Smooth muscle cell (in vitro differentiated cells): Measurements from ENCODE around the gene PCBP2. TPM values are rescaled to one million over a fixed set of nuclear protein-coding genes. Genes with fewer than 3 reads are reported as not detected.
"Not testable (repeated sequence)": the region's sequence is repeated elsewhere in the genome, so short reads cannot be mapped to it uniquely, and the experiment has no call there.

Experiments used
- DNase-seq: peaks from one replicate; lab custom pipeline; 2025; ENCODE audit not compliant: unreplicated experiment; lab: John Stamatoyannopoulos, UW
- H2AFZ ChIP-seq: fragments of 200-600 bp; sonication (generic); 2 replicates; pipeline ENCODE4 v1.6.0; 2016; ENCODE audit warnings: antibody characterized with exemption, low read depth, mild to moderate bottlenecking
- H3F3A ChIP-seq: fragments of 200-600 bp; sonication (generic); 2 replicates; pipeline ENCODE4 v1.6.0; 2017; ENCODE audit warnings: antibody characterized with exemption, low read depth
- H3K27ac ChIP-seq: fragments of 200-600 bp; sonication (generic); 2 replicates; pipeline ENCODE4 v1.5.1; 2016; ENCODE audit warnings: low read depth, mild to moderate bottlenecking
- H3K27me3 ChIP-seq: fragments of 200-600 bp; sonication (generic); 2 replicates; pipeline ENCODE4 v1.6.1; 2016; ENCODE audit warnings: low read depth, mild to moderate bottlenecking
- H3K36me3 ChIP-seq: fragments of 200-600 bp; sonication (generic); 2 replicates; pipeline ENCODE4 v1.5.1; 2016; ENCODE audit warnings: low read depth
- H3K4me1 ChIP-seq: fragments of 200-600 bp; sonication (generic); 2 replicates; pipeline ENCODE4 v1.5.1; 2016; ENCODE audit warnings: low read depth
- H3K4me2 ChIP-seq: fragments of 200-600 bp; sonication (generic); 2 replicates; pipeline ENCODE4 v1.6.0; 2016; ENCODE audit warnings: mild to moderate bottlenecking
- H3K4me3 ChIP-seq: fragments of 200-600 bp; sonication (generic); 2 replicates; pipeline ENCODE4 v1.5.1; 2016; ENCODE audit warnings: mild to moderate bottlenecking
- H3K79me2 ChIP-seq: fragments of 200-600 bp; sonication (generic); 2 replicates; pipeline ENCODE4 v1.6.0; 2016; ENCODE audit warnings: low read depth, mild to moderate bottlenecking
- H3K9ac ChIP-seq: fragments of 200-600 bp; sonication (generic); 2 replicates; pipeline ENCODE4 v1.6.0; 2016; ENCODE audit warnings: low read depth
- H3K9me3 ChIP-seq: fragments of 200-600 bp; sonication (generic); replicated peaks from 2 replicates; pipeline ENCODE4 v1.5.1; 2016; ENCODE audit warnings: low read depth
- H4K20me1 ChIP-seq: fragments of 200-600 bp; sonication (generic); 2 replicates; pipeline ENCODE4 v1.6.0; 2016; ENCODE audit warnings: low read depth
- WGBS: methylation state at CpG from one replicate; pipeline ENCODE4 v1.1.7; 2016; ENCODE audit warnings: low lambda C conversion rate; 5-methylcytosine and 5-hydroxymethylcytosine counted together
- polyA plus RNA-seq: library from polyadenylated mRNA; unstranded; fragments of >200 nt; fragmentation: Nextera tagmentation; extraction: Ambion mirVana; gene quantifications from 2 replicates; pipeline ENCODE4 v1.2.1, GENCODE V29; 2016
- total RNA-seq: library from RNA; depleted of rRNA; stranded (reverse); fragments of >200 nt; gene quantifications from 2 replicates; pipeline ENCODE4 v1.2.3, GENCODE V29; 2014
- TF ChIP-seq, protein P1 (sequence below): fragments of 200-600 bp; sonication (generic); IDR thresholded peaks from 2 replicates; pipeline ENCODE4 v1.5.1; 2017; ENCODE audit warnings: borderline replicate concordance, mild to moderate bottlenecking, antibody characterized with exemption; ENCODE audit not compliant: insufficient read depth, poor library complexity, severe bottlenecking

The PCBP2 gene
- total and polyA plus RNA-seq, 2 experiments from 2014 or later: 90.8 to 306 TPM

DNA sequence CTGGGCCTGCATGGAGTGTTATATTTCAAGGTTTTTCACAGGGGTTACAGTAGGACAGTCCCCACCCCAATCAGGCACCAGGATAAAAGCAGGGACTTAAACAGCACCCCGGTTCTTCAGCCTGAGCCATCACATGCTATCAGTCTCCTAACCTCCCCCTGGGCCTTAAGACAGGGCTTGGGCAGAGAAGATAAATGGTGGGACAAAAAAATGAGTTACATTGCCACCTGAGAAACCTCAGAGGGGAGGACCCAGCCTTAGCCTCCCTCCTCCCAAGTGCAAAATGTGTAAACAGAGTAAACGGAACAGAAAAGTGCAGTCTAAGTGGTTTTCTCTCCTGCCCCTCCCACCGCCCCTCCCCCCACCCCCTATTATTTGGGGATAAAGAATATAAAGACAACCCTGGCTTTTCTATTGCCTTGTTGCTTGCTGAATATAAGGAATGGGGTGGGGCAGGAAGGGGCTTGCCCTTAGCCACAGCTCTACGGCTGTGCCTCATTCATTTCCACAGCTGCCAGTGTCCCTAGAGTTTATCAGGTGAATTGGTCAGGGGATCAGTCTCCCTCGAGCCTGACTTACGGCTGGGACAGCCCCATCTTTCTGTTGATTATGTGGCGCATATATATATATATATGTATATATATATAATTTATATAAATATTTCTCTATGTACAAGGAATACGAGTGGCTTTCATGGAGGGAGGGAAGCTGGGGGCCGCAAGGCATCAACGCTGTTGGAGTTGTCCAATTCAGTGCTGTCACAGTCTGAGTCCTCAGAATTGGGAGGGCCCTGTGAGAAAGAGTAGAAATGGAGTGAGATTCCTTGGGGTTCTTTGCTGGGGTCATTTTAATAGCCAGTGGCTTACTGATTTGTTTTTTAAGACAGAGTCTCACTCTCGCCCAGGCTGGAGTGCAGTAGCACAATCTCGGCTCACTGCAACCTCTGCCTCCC, 28.9 kb downstream of the PCBP2 start:
- WGBS: 83% methylated on average over 12 of the region's 12 CpGs
- peaks cover 10% of the 10 kb centered on the region for H3K36me3 ChIP-seq
- H3K9ac ChIP-seq: no peak overlapping the region
- peaks cover 20% of the 10 kb centered on the region for H3K79me2 ChIP-seq
- no peaks in the 10 kb centered on the region for H3K27me3 ChIP-seq
- peak overlapping the region; percentile 63 for H3K27ac ChIP-seq
- H4K20me1 ChIP-seq: peaks cover 100% of the 10 kb centered on the region
- H3K4me3 ChIP-seq: no peak overlapping the region
- H3K4me1 ChIP-seq: peaks cover 4% of the 10 kb centered on the region
- no peak overlapping the region for H2AFZ ChIP-seq
- TF ChIP-seq, protein P1, sequence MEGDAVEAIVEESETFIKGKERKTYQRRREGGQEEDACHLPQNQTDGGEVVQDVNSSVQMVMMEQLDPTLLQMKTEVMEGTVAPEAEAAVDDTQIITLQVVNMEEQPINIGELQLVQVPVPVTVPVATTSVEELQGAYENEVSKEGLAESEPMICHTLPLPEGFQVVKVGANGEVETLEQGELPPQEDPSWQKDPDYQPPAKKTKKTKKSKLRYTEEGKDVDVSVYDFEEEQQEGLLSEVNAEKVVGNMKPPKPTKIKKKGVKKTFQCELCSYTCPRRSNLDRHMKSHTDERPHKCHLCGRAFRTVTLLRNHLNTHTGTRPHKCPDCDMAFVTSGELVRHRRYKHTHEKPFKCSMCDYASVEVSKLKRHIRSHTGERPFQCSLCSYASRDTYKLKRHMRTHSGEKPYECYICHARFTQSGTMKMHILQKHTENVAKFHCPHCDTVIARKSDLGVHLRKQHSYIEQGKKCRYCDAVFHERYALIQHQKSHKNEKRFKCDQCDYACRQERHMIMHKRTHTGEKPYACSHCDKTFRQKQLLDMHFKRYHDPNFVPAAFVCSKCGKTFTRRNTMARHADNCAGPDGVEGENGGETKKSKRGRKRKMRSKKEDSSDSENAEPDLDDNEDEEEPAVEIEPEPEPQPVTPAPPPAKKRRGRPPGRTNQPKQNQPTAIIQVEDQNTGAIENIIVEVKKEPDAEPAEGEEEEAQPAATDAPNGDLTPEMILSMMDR: no peak
- peaks cover 71% of the 10 kb centered on the region for H3F3A ChIP-seq
- no peak for DNase-seq
- H3K4me2 ChIP-seq: no peak overlapping the region
- H3K9me3 ChIP-seq: no peaks in the 10 kb centered on the region

GRCh38 chr12:53481458-53481857, 29.6 kb downstream of the PCBP2 start:
- not testable (repeated sequence) for H3K4me2 ChIP-seq, H3K9me3 ChIP-seq, H2AFZ ChIP-seq, H3K27me3 ChIP-seq, DNase-seq, H3K4me3 ChIP-seq, H3K36me3 ChIP-seq, H3K4me1 ChIP-seq, H3K9ac ChIP-seq
- peaks cover 100% of the 10 kb centered on the region for H4K20me1 ChIP-seq
- peak overlapping the region; percentile 17 for H3K27ac ChIP-seq
- H3F3A ChIP-seq: peaks cover 64% of the 10 kb centered on the region
- WGBS: 65% methylated on average over 6 of the region's 6 CpGs
- H3K79me2 ChIP-seq: peaks cover 14% of the 10 kb centered on the region

- Histone ChIP-seq H3K27me3 (no peaks in the 10 kb centered on the region), H3K4me3 (no peak overlapping the region), H3K9me3 (no peaks in the 10 kb centered on the region), H3K36me3 (no peaks in the 10 kb centered on the region), H3K9ac (no peak overlapping the region), H2AFZ (no peak overlapping the region), H3K27ac (peak overlapping the region; percentile 17), H3K79me2 (peaks cover 8% of the 10 kb centered on the region), H3K4me1 (no peaks in the 10 kb centered on the region), H3K4me2 (no peak overlapping the region), H4K20me1 (peaks cover 100% of the 10 kb centered on the region), H3F3A (peaks cover 59% of the 10 kb centered on the region)
- DNase-seq: no peak
- TF ChIP-seq, protein P1: no peak
- WGBS: 83% methylated on average over 9 of the region's 9 CpGs
These were observed 30.2 kb downstream of the PCBP2 start for GRCh38 chr12:53481939-53482586.

DNA sequence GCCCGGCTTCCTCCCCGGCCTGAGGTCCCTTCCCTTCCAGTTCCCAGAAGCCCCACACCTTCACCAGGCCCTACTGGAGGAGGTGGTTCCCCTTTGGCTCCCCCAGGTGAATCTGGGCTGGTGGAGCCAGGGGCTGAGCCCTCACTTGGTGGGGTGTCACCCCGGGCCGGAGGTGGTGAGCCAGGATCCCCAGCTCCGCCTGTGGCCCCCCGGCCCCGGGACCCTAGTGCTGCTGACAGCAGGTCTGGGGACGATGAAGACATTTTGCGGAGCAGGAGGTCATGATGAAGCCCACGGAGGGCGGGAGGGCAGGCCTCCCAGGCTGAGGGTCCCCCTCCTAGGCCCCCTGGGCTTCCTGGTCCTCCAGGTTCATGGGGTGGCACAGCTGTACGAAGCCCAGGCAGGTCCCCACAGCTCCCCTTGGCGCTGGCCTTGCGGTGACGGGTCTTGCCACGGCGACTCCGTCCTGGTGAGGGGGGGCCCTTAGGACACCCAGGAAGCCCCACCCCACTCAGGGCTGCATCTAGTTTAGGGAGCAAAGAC, 30.8 kb downstream of the PCBP2 start:
- Histone ChIP-seq H3K27me3 (no peaks in the 10 kb centered on the region), H3K4me1 (no peaks in the 10 kb centered on the region), H4K20me1 (peaks cover 100% of the 10 kb centered on the region), H3K4me2 (no peak overlapping the region), H3K79me2 (peaks cover 6% of the 10 kb centered on the region), H3K9ac (no peak overlapping the region), H3F3A (peaks cover 54% of the 10 kb centered on the region), H2AFZ (no peak overlapping the region), H3K9me3 (no peaks in the 10 kb centered on the region), H3K4me3 (no peak overlapping the region), H3K27ac (peak overlapping the region; percentile 10), H3K36me3 (no peaks in the 10 kb centered on the region)
- 94% methylated on average over 18 of the region's 18 CpGs for WGBS
- DNase-seq: no peak
- TF ChIP-seq, protein P1: no peak
